Esophagus (tissue), 2 donors: ENCODE results near the gene TCTN1. TPM values are rescaled to one million over a fixed set of nuclear protein-coding genes. Genes with fewer than 3 reads are reported as not detected.
"Not testable (repeated sequence)": the region's sequence is repeated elsewhere in the genome, so short reads cannot be mapped to it uniquely, and the experiment has no call there.

Experiments used
- H3K27ac ChIP-seq, 2 donors: one replicate each; pipeline ENCODE4 v1.5.1; 2013; ENCODE audit warnings: low read depth in 2 of 2, mild to moderate bottlenecking in 2 of 2, inconsistent platforms in 1 of 2, low read length in 1 of 2, moderate library complexity in 1 of 2
- H3K27me3 ChIP-seq, 2 donors: one replicate each; pipeline ENCODE4 v1.6.1; 2013; ENCODE audit warnings: low read length in 2 of 2, control low read depth in 1 of 2, mild to moderate bottlenecking in 1 of 2; ENCODE audit not compliant: insufficient read depth in 2 of 2, control insufficient read depth in 1 of 2
- H3K36me3 ChIP-seq, 2 donors: one replicate each; pipeline ENCODE4 v1.6.1; 2013; ENCODE audit warnings: low read length in 1 of 2; ENCODE audit not compliant: control insufficient read depth in 2 of 2, insufficient read depth in 2 of 2
- H3K4me1 ChIP-seq, 2 donors: one replicate each; pipeline ENCODE4 v1.6.1; 2013; ENCODE audit warnings: low read length in 1 of 2; ENCODE audit not compliant: control insufficient read depth in 2 of 2, insufficient read depth in 2 of 2
- H3K4me3 ChIP-seq, 2 donors: one replicate each; pipeline ENCODE4 v1.5.1; 2013; ENCODE audit warnings: low read length in 2 of 2, mild to moderate bottlenecking in 2 of 2, low read depth in 1 of 2, moderate library complexity in 1 of 2
- H3K9me3 ChIP-seq, 2 donors: one replicate each; pipeline ENCODE4 v1.6.1; 2013; ENCODE audit warnings: mild to moderate bottlenecking in 2 of 2, low read depth in 1 of 2, low read length in 1 of 2, moderate library complexity in 1 of 2; ENCODE audit not compliant: control insufficient read depth in 2 of 2, insufficient read depth in 1 of 2
- WGBS, 2 donors: extraction: QIAGEN DNeasy Blood & Tissue Kit; methylation state at CpG; one replicate each; pipeline ENCODE4 v1.1.7; 2013; 5-methylcytosine and 5-hydroxymethylcytosine counted together
- polyA plus RNA-seq, 2 donors: library from polyadenylated mRNA; stranded (reverse); fragments of 200-250 nt; gene quantifications; one replicate each; pipeline ENCODE4 v1.2.3, GENCODE V29; 2013
- donor health status: healthy with polysubstance abuse.
- donor health status: Bipolar disorder and iron deficiency.

The TCTN1 gene
- polyA plus RNA-seq, 2 donors: 9.2 to 14.7 TPM

DNA sequence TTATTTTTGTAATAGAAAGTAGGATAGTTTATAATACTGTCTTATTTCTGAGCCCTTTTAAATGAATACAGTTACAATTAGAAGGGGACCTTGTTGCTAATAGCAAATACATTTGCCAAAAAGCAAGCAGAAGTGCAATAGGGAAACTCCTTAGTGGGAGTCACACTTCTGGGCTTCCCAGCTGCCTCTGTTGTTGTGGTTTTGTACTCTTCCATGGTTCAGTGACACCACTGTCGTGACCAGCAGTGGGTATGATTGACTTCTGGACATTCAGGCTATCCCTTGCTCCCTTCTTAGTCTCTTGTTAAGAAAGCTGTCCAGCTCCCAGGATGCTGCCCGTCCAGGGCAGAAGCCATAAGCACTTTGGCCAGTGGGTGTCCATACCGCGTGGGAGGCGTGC is 22.6 kb downstream of the TCTN1 start:
- H3K27ac ChIP-seq: no peak overlapping the region
- no peak overlapping the region for H3K4me3 ChIP-seq
- H3K36me3 ChIP-seq: peaks cover 2 to 4% of the 10 kb centered on the region in 2 donors
- H3K9me3 ChIP-seq: no peaks in the 10 kb centered on the region
- no peaks in the 10 kb centered on the region for H3K4me1 ChIP-seq
- WGBS, 2 donors: 94% methylated on average over 5 of the region's 5 CpGs
- no peaks in the 10 kb centered on the region for H3K27me3 ChIP-seq

DNA sequence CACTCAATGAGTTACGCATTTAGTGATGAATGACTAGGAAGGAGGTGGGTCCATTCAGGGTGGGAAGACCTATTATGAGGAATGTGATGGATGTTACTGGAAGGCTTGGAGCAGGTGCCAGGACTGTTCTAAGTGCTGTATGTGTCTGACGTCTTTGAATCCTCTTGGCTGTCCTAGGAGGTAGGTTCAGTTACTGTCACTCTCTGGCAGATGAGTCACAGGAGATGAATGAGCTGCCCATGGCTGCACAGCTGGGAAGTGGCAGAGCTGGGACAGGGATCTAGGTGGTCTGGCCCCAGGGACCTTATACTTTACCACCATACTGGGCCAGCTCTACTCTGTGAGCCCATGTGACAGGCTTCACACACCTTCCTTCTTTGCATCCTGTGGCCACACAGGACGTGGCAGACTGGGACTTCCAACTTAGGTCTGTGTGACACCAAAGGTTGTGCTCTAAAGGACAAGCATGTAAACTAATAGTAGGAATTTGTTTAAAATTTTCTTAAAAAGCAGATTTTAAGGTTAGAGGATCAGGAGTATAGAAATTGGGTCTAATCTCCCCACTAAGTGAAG is 24.0 kb downstream of the TCTN1 start:
- WGBS, 2 donors: 75 to 77% methylated on average over 3 of the region's 3 CpGs
- H3K27ac ChIP-seq: no peak overlapping the region

GRCh38 chr12:110638796-110639195 is 24.9 kb downstream of the TCTN1 start:
- Histone ChIP-seq H3K9me3 (no peaks in the 10 kb centered on the region), H3K36me3 (peaks cover 0 to 2% of the 10 kb centered on the region in 2 donors), H3K4me3 (no peak overlapping the region), H3K4me1 (no peaks in the 10 kb centered on the region), H3K27ac (no peak overlapping the region), H3K27me3 (no peaks in the 10 kb centered on the region)
- WGBS, 2 donors: 82 to 85% methylated on average over 5 of the region's 5 CpGs

More for the DNA sequence above, 24.0 kb downstream of the TCTN1 start:
- no peaks in the 10 kb centered on the region for H3K9me3 ChIP-seq
- no peaks in the 10 kb centered on the region for H3K4me1 ChIP-seq
- H3K36me3 ChIP-seq: peaks cover under 1 to 2% of the 10 kb centered on the region in 2 donors
- no peak overlapping the region for H3K4me3 ChIP-seq
- H3K27me3 ChIP-seq: no peaks in the 10 kb centered on the region

GRCh38 chr12:110639336-110640141 is 25.6 kb downstream of the TCTN1 start:
- Histone ChIP-seq H3K4me3 (no peak overlapping the region), H3K27ac (no peak overlapping the region), H3K4me1 (no peaks in the 10 kb centered on the region), H3K27me3 (no peaks in the 10 kb centered on the region), H3K36me3 (peaks cover 0 to 2% of the 10 kb centered on the region in 2 donors), H3K9me3 (no peaks in the 10 kb centered on the region)
- 75 to 89% methylated on average over 7 of the region's 7 CpGs for WGBS, 2 donors

DNA sequence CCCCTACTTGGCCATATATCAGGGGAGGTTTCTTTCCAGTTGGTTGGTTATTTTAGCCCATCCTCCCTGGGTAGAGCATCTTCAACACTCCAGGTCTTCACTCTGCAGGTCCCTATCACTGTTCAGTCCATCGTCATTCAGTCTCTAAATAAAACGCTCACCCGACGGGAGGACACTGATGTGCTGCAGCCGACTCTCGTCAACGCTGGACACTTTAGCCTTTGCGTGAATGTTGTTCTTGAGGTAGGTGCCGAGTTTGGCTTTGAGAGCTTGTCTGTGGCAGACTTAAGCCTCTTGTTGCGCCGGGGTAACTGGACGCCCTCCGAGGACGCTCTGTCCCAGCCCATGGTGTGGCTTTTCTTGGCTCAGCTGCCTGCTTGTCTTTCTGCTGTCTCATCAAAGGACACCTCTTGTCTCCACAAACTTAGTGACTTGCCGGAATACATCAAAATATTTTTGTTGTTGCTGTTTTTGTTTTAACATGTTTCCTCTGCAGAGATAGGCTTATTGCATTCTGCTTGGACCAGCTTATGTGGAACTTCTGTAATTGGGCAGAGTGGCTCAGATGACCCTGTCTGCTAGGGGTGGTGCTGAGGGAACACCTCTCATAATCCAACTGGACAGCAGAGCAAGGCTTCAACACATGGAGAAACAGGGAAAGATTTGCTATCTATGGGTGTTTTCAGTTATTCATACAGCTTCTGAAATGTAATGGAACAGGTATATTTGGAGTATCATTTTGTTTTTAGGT is 26.5 kb downstream of the TCTN1 start:
- Histone ChIP-seq H3K27ac (no peak overlapping the region), H3K36me3 (peaks cover 0 to 2% of the 10 kb centered on the region in 2 donors), H3K4me3 (no peak overlapping the region), H3K27me3 (no peaks in the 10 kb centered on the region), H3K4me1 (no peaks in the 10 kb centered on the region), H3K9me3 (no peaks in the 10 kb centered on the region)
- 89 to 92% methylated on average over 15 of the region's 15 CpGs for WGBS, 2 donors

GRCh38 chr12:110641521-110641920 is 27.6 kb downstream of the TCTN1 start:
- 65 to 72% methylated on average over 7 of the region's 7 CpGs for WGBS, 2 donors
- H3K4me1 ChIP-seq: no peaks in the 10 kb centered on the region
- H3K27me3 ChIP-seq: no peaks in the 10 kb centered on the region
- no peaks in the 10 kb centered on the region for H3K9me3 ChIP-seq
- H3K27ac ChIP-seq: no peak overlapping the region
- H3K4me3 ChIP-seq: no peak overlapping the region
- H3K36me3 ChIP-seq: peaks cover 0 to 2% of the 10 kb centered on the region in 2 donors

DNA sequence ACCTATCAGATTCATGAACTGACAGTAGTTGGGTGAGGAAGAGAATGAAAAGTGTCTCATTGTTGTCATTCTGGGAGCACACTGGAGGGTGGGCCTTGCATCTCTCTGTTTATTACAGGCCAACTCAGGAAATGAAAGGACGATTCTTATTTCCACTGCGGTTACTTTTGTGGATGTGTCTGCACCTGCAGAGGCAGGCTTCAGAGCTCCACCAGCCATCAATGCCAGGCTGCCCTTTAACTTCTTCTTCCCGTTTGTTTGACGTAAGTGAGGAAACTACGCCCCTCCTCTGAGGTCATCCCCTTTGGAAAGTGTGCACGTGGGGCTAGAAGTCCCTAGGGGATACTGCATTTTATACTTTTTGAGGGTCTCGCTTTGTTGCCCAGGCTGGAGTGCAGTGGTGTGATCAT is 33.7 kb downstream of the TCTN1 start:
- no peaks in the 10 kb centered on the region for H3K9me3 ChIP-seq
- WGBS, 2 donors: 68 to 77% methylated on average over 7 of the region's 7 CpGs
- no peaks in the 10 kb centered on the region for H3K4me1 ChIP-seq
- no peak overlapping the region for H3K27ac ChIP-seq
- H3K27me3 ChIP-seq: no peaks in the 10 kb centered on the region
- no peak overlapping the region for H3K4me3 ChIP-seq
- H3K36me3 ChIP-seq: no peaks in the 10 kb centered on the region

DNA sequence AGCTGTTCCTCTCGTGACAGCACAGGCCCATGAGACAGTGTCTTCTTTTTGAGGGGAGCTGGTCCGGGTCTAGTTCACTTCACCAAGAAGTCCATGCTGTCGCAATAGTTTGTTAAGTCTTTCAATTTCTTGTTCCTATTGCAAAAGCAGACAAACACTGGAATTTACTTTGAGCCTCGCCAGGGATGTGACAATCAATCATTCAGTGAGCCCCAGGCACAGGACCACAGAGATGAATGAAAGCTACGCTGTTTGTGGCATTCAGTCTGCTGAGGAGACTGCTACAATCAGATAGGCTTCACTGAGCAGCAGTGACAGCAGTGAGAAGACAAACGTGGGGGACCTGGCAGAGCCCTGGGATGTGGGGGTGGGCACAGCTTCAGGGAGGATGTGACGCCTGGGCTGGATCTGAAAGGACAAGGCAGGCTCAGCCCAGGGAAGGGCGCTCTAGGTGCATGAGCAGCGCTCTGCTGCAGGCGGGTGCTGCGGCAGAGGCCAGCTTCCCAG is 35.5 kb downstream of the TCTN1 start:
- no peak overlapping the region for H3K27ac ChIP-seq
- H3K4me1 ChIP-seq: no peaks in the 10 kb centered on the region
- no peaks in the 10 kb centered on the region for H3K36me3 ChIP-seq
- H3K27me3 ChIP-seq: no peaks in the 10 kb centered on the region
- no peaks in the 10 kb centered on the region for H3K9me3 ChIP-seq
- 75 to 81% methylated on average over 11 of the region's 11 CpGs for WGBS, 2 donors
- no peak overlapping the region for H3K4me3 ChIP-seq

GRCh38 chr12:110654238-110654637 is 40.3 kb downstream of the TCTN1 start:
- WGBS, 2 donors: 92 to 93% methylated on average over 10 of the region's 10 CpGs
- not testable (repeated sequence) for H3K27ac ChIP-seq, H3K4me1 ChIP-seq, H3K4me3 ChIP-seq, H3K9me3 ChIP-seq, H3K27me3 ChIP-seq, H3K36me3 ChIP-seq
